GM12875 (cell line): Measurements from ENCODE around the gene LRFN4.

Experiments
- H3K4me3 ChIP-seq: one replicate; pipeline ENCODE4 v1.5.1; 2011; ENCODE audit warnings: low read depth, low read length, control low read depth
- TF ChIP-seq, protein P1 (sequence below): IDR thresholded peaks from 2 replicates; pipeline ENCODE4 v1.5.1; 2011; ENCODE audit warnings: low read depth, mild to moderate bottlenecking, control low read depth, inconsistent platforms, low read length, moderate library complexity, borderline replicate concordance; ENCODE audit not compliant: insufficient read depth

The LRFN4 gene

DNA sequence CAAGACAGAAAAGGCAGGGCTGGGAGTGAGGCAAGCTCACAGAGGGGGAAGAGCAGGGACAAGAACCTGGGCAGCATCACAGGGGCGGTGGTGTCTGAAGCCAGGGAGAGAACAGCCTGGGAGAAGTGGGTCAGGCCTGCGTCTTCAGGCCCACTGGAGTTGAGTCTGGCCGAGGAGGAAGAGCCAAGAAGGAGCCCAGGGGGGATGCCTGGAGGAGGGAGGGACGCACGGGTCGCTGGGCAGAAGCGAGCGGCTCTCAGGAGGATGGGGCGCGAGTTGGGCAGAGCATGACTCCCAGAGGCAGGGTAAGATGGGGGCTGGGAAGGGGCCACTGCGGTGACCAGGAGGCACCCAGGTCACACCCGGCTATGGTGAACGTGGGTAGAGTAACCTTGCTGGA is 18.5 kb downstream of the LRFN4 start:
- TF ChIP-seq, protein P1, sequence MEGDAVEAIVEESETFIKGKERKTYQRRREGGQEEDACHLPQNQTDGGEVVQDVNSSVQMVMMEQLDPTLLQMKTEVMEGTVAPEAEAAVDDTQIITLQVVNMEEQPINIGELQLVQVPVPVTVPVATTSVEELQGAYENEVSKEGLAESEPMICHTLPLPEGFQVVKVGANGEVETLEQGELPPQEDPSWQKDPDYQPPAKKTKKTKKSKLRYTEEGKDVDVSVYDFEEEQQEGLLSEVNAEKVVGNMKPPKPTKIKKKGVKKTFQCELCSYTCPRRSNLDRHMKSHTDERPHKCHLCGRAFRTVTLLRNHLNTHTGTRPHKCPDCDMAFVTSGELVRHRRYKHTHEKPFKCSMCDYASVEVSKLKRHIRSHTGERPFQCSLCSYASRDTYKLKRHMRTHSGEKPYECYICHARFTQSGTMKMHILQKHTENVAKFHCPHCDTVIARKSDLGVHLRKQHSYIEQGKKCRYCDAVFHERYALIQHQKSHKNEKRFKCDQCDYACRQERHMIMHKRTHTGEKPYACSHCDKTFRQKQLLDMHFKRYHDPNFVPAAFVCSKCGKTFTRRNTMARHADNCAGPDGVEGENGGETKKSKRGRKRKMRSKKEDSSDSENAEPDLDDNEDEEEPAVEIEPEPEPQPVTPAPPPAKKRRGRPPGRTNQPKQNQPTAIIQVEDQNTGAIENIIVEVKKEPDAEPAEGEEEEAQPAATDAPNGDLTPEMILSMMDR, result no peak
- no peak overlapping the region for H3K4me3 ChIP-seq

DNA sequence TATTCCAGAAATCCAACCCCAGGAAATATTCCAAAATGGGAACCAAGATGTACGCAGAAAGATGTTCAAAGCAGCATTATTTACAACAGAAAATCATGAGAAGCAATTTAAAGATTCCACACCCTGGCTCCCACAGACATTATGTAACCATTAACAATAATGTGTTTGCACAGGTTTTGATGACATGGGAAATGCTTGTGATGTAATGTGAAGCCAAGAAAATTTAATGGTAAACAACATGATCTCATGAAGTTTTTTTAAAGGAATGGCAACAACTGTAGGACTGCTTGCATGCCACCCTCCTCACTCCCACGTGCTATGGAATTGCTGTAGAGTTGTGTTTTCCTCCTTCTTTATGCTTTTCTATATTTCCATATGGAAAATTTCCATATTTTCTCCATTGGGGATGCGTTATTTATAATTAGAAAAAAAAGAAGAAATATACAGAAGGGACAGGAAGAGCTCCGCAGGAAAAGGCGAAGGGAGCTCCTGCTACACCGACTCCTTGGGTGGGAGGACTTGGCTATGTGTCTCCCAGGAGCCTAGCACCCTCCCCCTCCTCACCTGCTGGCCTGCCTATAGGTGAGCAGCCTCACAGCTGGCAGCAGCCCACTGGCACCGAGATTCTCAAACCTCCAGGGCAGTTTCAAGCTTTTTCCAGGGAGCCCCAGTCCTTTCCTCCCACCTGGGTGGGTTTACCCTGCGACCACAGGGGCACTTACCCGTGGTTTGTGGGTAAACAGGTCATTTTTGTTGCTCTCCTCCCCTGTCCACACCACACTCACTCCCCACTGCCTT is 20.9 kb downstream of the LRFN4 start:
- TF ChIP-seq, protein P1, result no peak

DNA sequence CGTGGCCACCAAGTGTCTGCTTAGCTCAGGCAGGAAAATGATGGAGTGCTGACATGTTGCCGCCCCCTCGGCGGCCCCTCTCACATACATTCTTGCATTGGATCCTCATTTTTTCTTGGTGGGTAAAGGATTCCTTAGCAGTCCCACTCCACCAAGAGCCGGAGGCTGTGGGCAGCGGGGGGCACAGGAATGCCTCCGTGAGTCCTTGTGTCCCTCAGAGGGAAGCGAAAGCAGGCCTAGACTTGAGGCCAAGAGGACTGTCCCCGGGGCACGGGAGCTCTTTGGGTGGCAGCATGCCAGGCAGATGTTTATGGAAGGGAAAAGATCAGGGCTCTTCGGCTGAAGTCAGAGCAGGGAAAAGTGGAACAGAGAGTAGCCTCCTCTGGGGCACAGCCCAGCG is 21.6 kb downstream of the LRFN4 start:
- no peak overlapping the region for H3K4me3 ChIP-seq
- TF ChIP-seq, protein P1, result no peak

More for the DNA sequence above, 20.9 kb downstream of the LRFN4 start:
- H3K4me3 ChIP-seq, result no peak overlapping the region

DNA sequence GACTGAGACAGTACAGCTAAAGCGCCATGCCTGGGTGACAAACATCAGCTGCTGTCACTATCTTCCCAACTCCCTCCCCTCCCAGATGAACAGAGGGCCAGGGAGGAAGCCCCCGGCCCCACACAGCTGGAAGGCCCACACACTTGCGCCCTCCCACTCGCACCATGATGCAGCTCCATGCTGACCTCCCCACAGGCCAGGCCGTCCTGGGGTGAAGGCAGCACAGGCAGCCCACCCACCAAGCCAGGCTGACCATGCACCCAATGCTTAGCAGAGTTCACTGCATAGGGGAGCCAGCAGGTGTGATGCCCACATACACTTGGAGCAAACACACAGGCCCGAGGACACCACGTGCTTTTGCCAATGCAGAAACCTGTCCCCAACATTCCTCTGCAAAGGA is 22.1 kb downstream of the LRFN4 start:
- no peak overlapping the region for H3K4me3 ChIP-seq
- TF ChIP-seq, protein P1, result no peak

DNA sequence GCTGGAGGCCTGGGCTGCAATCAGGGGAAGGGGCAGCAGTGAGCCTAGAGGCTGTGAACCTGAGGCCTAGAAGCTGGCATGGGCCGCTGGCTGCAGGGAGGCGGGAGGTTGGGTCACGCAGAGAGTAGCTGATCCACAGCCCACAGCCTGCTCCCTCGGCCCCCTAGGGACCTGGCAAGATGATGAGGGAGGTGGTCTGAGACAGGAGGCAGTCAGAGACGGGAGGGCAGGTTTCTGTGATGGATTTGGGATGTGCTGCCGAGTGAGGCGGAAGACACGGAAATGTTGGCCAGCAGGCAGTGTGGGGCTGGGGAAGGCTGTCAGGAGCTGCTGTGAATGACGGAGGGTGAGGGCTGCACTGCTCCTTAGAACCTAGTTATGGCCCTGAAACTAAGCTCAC is 22.7 kb downstream of the LRFN4 start:
- no peak overlapping the region for H3K4me3 ChIP-seq
- TF ChIP-seq, protein P1, result no peak

DNA sequence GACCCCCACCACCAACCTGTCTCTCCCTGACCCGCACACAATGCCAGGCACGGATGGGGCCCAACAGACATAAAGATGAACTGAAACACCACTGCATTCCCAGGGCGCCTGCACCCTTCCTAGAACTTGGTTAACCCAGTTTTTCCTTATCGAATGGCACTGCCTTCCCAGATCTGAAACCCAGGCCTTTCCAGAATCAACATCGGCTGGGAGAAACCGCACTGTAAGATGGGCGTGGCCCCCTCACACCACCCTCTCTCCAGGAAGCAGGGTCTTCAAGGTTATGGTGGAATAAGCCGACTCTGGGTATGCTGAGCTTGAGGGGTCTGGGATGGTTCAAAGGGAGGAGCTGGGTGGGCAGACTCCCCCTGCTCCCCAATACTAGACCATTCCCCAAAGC is 23.1 kb downstream of the LRFN4 start:
- H3K4me3 ChIP-seq, result no peak overlapping the region
- TF ChIP-seq, protein P1, result no peak
